ENCODE data around the gene CEP78.

CEP78 gene

DNA sequence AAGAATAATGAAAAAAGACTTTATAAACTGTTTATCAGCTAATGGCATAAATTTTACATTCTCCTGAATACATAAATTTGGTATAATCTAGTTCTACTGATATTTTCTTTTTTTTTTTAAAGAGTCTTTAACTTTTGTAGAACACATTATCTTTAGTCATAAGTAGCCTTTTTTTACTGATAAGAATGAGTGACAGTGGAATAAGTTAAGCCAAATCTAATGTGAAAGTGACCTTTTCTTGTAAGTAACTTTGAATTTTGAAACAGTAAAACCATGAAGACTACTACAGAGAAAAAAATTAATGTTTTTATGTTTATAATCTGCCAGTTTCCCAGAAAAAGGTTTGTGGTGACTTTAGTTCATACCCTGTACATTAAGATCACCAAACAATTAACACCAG is 13.7 kb downstream of the CEP78 start:
- H3K36me3 ChIP-seq (ENCODE audit: insufficient read depth, low read length): peaks cover 63% of the 10 kb centered on the region
- H3K4me2 ChIP-seq (ENCODE audit: low read depth, low read length, poor library complexity, severe bottlenecking): no peak overlapping the region
- no peaks in the 10 kb centered on the region for H3K9me2 ChIP-seq (replicated peaks; ENCODE audit: low read depth, low read length)
- peaks cover 16% of the 10 kb centered on the region for H3K4me1 ChIP-seq (ENCODE audit: insufficient read depth, low read length, poor library complexity, severe bottlenecking)
- TF ChIP-seq, protein P1, sequence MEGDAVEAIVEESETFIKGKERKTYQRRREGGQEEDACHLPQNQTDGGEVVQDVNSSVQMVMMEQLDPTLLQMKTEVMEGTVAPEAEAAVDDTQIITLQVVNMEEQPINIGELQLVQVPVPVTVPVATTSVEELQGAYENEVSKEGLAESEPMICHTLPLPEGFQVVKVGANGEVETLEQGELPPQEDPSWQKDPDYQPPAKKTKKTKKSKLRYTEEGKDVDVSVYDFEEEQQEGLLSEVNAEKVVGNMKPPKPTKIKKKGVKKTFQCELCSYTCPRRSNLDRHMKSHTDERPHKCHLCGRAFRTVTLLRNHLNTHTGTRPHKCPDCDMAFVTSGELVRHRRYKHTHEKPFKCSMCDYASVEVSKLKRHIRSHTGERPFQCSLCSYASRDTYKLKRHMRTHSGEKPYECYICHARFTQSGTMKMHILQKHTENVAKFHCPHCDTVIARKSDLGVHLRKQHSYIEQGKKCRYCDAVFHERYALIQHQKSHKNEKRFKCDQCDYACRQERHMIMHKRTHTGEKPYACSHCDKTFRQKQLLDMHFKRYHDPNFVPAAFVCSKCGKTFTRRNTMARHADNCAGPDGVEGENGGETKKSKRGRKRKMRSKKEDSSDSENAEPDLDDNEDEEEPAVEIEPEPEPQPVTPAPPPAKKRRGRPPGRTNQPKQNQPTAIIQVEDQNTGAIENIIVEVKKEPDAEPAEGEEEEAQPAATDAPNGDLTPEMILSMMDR (conservative IDR thresholded peaks at IDR 0.05; ENCODE audit: low read length): no peak
- TF ChIP-seq EZH2phosphoT487 (IDR thresholded peaks at IDR 0.05; ENCODE audit: borderline replicate concordance): no peak
- no peaks in the 10 kb centered on the region for H3F3A ChIP-seq (ENCODE audit: low read depth)
- no peaks in the 10 kb centered on the region for H3K9me3 ChIP-seq (ENCODE audit: insufficient read depth, low read depth, low read length)
- H3K4me3 ChIP-seq (ENCODE audit: low read length, poor library complexity, severe bottlenecking): no peak overlapping the region
- H3K27me3 ChIP-seq (ENCODE audit: insufficient read depth, low read length, poor library complexity, severe bottlenecking): no peaks in the 10 kb centered on the region
- no peak overlapping the region for H2AFZ ChIP-seq (ENCODE audit: low read length)
- no peaks in the 10 kb centered on the region for H4K20me1 ChIP-seq (ENCODE audit: insufficient read depth, low read length, poor library complexity, severe bottlenecking)
- H3K9ac ChIP-seq (ENCODE audit: low read depth, low read length, poor library complexity, severe bottlenecking): no peak overlapping the region
- no peaks in the 10 kb centered on the region for H3K79me2 ChIP-seq (ENCODE audit: insufficient read depth, low read length)

DNA sequence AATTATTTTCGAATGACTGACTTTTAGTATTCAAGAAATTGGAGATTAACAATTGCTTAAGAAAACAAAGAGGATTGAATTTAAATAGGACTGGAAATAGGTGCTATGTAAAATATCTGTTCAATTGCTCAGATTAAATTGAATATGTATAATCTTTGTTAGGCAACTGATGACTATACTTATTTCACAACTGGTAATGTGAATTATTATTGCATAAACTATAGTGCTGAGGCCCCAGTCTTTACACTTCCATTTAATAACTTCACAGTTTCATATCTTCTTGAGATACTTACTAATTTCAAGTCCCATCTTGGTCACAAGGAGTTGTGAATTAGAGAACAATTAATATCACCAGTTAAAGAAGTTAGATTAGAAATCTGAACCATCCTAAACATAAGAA is 16.7 kb downstream of the CEP78 start:
- Histone ChIP-seq H3K9ac (ENCODE audit: low read depth, low read length, poor library complexity, severe bottlenecking) (no peak overlapping the region), H3F3A (ENCODE audit: low read depth) (no peaks in the 10 kb centered on the region), H3K27me3 (ENCODE audit: insufficient read depth, low read length, poor library complexity, severe bottlenecking) (no peaks in the 10 kb centered on the region), H3K36me3 (ENCODE audit: insufficient read depth, low read length) (peaks cover 66% of the 10 kb centered on the region), H4K20me1 (ENCODE audit: insufficient read depth, low read length, poor library complexity, severe bottlenecking) (no peaks in the 10 kb centered on the region), H3K4me3 (ENCODE audit: low read length, poor library complexity, severe bottlenecking) (no peak overlapping the region), H3K4me2 (ENCODE audit: low read depth, low read length, poor library complexity, severe bottlenecking) (no peak overlapping the region), H2AFZ (ENCODE audit: low read length) (no peak overlapping the region), H3K9me3 (ENCODE audit: insufficient read depth, low read depth, low read length) (no peaks in the 10 kb centered on the region), H3K9me2 (replicated peaks; ENCODE audit: low read depth, low read length) (no peaks in the 10 kb centered on the region), H3K4me1 (ENCODE audit: insufficient read depth, low read length, poor library complexity, severe bottlenecking) (peaks cover 7% of the 10 kb centered on the region), H3K79me2 (ENCODE audit: insufficient read depth, low read length) (no peaks in the 10 kb centered on the region)
- TF ChIP-seq, protein P1 (conservative IDR thresholded peaks at IDR 0.05; ENCODE audit: low read length): no peak
- TF ChIP-seq EZH2phosphoT487 (IDR thresholded peaks at IDR 0.05; ENCODE audit: borderline replicate concordance): no peak

DNA sequence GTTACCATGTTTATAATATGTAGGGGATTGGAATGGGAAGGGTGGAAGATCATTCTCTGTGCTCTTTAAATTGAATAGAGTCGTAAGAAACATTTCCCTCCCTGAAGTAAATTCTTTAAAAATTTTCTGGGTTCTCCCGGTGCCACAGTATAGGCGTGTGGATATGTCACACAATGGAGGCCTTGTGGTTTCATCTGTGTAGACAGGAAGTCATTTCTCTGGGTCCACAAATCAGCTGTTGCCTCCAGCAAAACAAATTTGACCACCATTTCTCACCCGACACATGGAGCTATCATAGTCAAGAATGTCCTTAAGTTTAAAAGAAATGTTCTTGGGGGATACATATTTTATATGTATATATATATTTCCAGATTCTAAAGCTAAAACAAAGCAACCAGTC is 17.4 kb downstream of the CEP78 start:
- peaks cover 7% of the 10 kb centered on the region for H3K4me1 ChIP-seq (ENCODE audit: insufficient read depth, low read length, poor library complexity, severe bottlenecking)
- H3K79me2 ChIP-seq (ENCODE audit: insufficient read depth, low read length): no peaks in the 10 kb centered on the region
- H3K9me3 ChIP-seq (ENCODE audit: insufficient read depth, low read depth, low read length): no peaks in the 10 kb centered on the region
- no peaks in the 10 kb centered on the region for H4K20me1 ChIP-seq (ENCODE audit: insufficient read depth, low read length, poor library complexity, severe bottlenecking)
- H2AFZ ChIP-seq (ENCODE audit: low read length): no peak overlapping the region
- no peak overlapping the region for H3K9ac ChIP-seq (ENCODE audit: low read depth, low read length, poor library complexity, severe bottlenecking)
- H3K36me3 ChIP-seq (ENCODE audit: insufficient read depth, low read length): peaks cover 65% of the 10 kb centered on the region
- no peak overlapping the region for H3K4me3 ChIP-seq (ENCODE audit: low read length, poor library complexity, severe bottlenecking)
- no peak overlapping the region for H3K4me2 ChIP-seq (ENCODE audit: low read depth, low read length, poor library complexity, severe bottlenecking)
- no peaks in the 10 kb centered on the region for H3K27me3 ChIP-seq (ENCODE audit: insufficient read depth, low read length, poor library complexity, severe bottlenecking)
- H3F3A ChIP-seq (ENCODE audit: low read depth): no peaks in the 10 kb centered on the region
- no peaks in the 10 kb centered on the region for H3K9me2 ChIP-seq (replicated peaks; ENCODE audit: low read depth, low read length)
- TF ChIP-seq, protein P1 (conservative IDR thresholded peaks at IDR 0.05; ENCODE audit: low read length): no peak
- no peak for TF ChIP-seq EZH2phosphoT487 (IDR thresholded peaks at IDR 0.05; ENCODE audit: borderline replicate concordance)

Data from Loucy (cell line).